HG03139 (cell line): ENCODE data around the gene ABCC2.
"Not testable (repeated sequence)": the region's sequence is repeated elsewhere in the genome, so short reads cannot be mapped to it uniquely, and the experiment has no call there.

Experiments used
- ATAC-seq: cut with Tn5 transposase; IDR thresholded peaks from one replicate; pipeline ENCODE4 v1.9.1; 2021; ENCODE audit not compliant: unreplicated experiment

ABCC2 gene

GRCh38 chr10:99807786-99808185, 25.3 kb downstream of the ABCC2 start:
- no peak for ATAC-seq

- ATAC-seq: no peak
Measured at GRCh38 chr10:99808270-99808669, 25.8 kb downstream of the ABCC2 start.

DNA sequence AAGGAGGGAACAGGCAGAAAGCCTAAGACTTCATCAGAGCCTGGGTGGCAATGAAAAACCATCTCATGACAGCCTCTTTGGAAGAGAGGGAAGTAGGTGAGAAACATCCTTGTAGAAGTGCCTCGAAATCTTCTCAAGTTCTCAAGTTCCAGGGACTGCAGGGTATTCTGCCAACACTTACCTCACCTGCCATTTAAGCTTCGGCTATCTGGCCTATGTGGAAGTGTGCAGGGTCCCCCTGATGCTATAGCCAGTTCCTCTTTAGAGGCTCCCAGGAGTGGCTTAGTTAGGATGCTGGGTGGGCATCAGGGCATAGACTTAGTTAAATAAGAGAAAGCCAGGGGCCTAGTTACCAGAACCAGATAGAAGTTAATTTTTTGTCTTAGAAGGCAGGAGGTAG, 27.0 kb downstream of the ABCC2 start:
- no peak for ATAC-seq

- ATAC-seq: no peak
Measured at GRCh38 chr10:99809931-99810615, 27.6 kb downstream of the ABCC2 start.

DNA sequence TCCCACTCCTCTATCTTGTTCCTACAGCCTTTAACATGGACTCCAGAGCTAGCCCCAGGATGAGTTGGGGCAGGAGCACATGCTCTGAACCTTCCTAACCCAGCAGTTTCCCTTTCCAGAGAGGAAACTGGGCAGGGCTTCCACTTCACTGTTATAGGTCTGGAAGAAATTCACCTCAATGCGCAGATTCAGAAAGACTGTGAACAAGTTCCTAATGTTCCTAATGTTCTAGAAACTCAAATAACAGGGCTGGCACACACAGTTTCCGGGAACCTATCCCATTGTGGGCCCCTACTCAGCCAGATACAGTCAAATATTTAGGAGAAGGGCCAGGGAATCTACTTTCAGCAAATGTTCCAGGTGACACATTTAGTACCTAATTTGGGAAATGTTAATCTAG, 29.7 kb downstream of the ABCC2 start:
- no peak for ATAC-seq

- ATAC-seq: no peak
Measured at GRCh38 chr10:99814143-99814542, 31.7 kb downstream of the ABCC2 start.

DNA sequence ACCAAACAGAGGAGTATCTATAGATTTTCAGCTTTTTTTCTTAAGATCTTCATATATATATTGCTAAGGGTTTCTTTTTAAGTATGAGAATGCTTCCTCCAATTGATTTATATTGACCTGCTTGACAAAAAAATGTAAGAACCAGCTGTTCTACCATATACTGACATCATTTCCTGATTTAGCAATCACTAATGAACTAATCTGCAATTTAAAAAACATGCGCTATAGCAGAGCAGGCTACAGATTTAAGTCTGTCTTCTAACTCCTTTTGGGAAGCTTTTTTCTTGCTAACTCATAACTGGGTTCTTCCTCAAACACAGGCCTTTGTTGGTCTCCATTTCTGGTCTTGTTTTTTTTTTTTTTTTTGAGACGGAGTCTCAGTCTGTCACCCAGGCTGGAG, 33.2 kb downstream of the ABCC2 start:
- no peak for ATAC-seq

- ATAC-seq: no peak
Measured at GRCh38 chr10:99827936-99828335, 45.5 kb downstream of the ABCC2 start.

DNA sequence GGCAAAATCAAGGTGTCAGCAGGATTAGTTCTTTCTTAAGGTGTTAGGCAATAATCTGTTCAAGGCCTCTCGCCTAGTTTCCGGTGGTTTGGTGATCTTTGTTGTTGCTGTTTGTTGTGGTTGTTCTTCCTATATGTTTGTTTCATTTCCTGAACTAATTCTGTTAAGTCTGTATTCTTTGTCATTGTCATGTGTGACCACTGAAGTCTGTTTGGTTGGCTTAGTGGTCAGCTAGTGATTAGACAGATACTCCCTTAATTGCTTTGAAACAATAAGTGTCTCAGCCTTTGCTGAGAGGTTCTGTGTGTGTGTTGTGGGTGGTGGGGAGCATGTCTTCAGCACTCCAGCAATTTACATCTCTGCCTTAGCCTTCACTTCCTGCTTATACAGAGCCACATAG, 46.0 kb downstream of the ABCC2 start:
- no peak for ATAC-seq

DNA sequence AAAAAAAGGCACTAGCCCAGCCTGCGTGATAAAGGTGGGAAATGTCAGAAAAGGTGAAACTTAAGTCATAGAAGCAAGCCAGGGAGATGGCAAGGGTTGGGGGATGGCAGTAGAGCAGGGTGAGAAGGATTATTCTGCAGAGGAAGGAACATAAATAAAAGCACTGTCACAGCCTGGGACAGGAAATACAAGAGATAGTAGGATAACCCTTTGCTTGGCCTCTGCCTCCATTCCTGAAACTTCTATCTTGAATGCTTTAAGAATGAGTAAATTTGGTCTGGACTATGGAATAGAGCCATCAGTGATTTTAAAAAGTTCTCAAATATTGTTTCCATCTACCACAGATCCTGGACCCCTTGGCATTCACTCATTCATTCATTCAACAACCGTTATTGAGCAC, 50.0 kb downstream of the ABCC2 start:
- ATAC-seq: no peak

DNA sequence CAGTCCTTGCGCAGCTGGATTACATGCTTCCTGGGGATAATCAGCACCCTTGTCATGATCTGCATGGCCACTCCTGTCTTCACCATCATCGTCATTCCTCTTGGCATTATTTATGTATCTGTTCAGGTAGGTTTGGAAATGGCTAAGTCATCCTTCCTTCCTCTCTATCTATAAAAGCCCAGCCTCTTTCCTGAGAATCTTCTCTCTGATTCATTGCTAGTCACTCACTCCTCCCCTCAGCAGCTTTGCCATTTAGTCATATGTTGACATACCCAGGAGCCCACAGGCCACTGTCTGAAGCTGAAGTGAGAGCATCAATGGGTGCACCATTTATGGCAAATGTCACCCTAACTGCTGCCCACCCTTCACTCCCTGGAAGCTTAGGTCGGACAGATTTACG, 52.0 kb downstream of the ABCC2 start:
- no peak for ATAC-seq

- no peak for ATAC-seq
Measured at GRCh38 chr10:99835947-99836346, 53.5 kb downstream of the ABCC2 start.

DNA sequence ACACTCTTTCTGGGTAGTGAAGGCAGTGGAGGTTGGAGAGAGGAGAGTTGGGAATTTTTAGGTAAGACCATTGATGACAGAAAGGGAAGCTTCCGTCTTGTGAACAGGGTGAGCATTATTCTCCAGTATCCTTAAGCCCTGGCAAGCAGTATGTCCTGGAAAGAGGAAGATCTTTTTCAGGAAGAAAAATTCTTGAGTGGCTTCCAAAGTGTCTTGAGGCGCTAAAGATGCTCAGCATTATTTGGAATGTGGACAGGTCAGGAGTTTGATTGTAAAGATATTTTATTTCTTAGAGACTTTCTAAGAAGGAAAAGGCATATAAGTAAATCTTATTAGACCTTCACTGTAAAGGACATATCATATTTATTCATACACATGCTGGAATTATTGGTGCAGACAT, 54.3 kb downstream of the ABCC2 start:
- ATAC-seq: no peak

GRCh38 chr10:99840859-99841258, 58.4 kb downstream of the ABCC2 start:
- ATAC-seq: not testable (repeated sequence)

DNA sequence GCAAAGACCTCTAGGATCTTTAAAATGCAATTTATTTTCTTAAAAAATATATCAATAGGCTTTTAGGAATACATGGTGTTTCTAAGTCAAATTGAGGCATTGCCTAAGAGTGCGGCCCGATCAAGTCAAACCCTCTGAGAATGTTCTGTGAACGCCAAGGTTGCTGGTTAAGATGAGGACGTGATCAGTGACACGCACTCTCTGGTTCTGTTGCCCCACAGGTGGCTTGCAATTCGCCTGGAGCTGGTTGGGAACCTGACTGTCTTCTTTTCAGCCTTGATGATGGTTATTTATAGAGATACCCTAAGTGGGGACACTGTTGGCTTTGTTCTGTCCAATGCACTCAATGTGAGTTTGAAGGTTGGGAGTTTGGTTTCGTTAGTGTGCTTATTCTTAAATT, 59.3 kb downstream of the ABCC2 start:
- no peak for ATAC-seq

GRCh38 chr10:99843310-99843709, 60.9 kb downstream of the ABCC2 start:
- no peak for ATAC-seq

GRCh38 chr10:99844433-99844955, 62.1 kb downstream of the ABCC2 start:
- ATAC-seq: no peak

- peak; percentile 73 for ATAC-seq
Measured at GRCh38 chr10:99845837-99846382, 63.5 kb downstream of the ABCC2 start.

GRCh38 chr10:99849057-99849456, 66.6 kb downstream of the ABCC2 start:
- no peak for ATAC-seq

DNA sequence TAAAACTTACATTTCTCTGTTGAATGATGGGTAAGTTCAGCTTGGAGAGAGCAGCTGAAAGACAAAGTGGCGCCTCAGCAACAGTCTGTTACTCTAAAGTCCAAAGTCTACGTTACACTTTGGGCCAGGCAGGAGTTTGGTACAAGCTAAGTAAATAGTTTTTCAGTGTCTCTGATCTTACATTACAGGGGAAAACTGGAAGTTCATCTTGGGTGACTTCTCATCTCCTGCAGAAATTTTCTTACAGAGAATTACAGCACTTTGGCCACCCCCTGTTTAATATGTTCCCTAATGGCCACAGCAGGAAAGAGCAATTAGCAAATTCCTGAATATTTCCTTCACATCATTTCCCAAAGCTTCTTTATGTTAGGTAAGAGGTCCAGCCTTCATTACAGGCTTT, 67.1 kb downstream of the ABCC2 start:
- no peak for ATAC-seq

GRCh38 chr10:99850021-99850766, 67.8 kb downstream of the ABCC2 start:
- no peak for ATAC-seq

DNA sequence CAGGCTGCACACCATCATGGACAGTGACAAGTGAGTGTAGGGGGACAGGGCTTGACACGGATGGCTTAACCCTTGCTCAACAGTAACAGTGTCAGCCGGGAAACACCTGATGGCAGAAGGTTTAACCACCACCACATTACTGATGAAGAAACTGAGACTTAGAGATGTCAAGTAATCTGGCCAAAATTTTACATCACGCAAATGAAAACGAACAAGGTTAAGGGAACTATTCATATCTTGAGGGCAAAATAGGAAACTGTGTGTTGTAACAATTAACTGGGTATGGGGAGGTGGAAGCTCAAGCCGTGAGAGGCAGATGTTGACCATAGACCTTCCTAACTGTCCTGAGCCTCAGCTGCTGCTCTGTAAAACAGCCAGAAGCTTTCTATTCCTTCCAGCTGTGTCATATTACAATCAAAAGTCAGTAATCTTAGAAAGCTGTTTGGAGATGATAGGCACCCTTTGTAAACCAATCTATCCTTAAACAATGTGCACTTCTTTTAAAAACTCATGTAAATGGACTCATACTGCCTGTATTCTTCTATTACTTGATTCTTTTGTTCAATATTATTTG, 68.4 kb downstream of the ABCC2 start:
- ATAC-seq: no peak
